GM19463 (cell line): Measurements from ENCODE around the gene EGLN1.
"Not testable (repeated sequence)": the region's sequence is repeated elsewhere in the genome, so short reads cannot be mapped to it uniquely, and the experiment has no call there.

Experiments used
- ATAC-seq: cut with Tn5 transposase; IDR thresholded peaks from one replicate; pipeline ENCODE4 v1.9.1; 2021; ENCODE audit warnings: mild to moderate bottlenecking, moderate library complexity; ENCODE audit not compliant: unreplicated experiment

Gene EGLN1

DNA sequence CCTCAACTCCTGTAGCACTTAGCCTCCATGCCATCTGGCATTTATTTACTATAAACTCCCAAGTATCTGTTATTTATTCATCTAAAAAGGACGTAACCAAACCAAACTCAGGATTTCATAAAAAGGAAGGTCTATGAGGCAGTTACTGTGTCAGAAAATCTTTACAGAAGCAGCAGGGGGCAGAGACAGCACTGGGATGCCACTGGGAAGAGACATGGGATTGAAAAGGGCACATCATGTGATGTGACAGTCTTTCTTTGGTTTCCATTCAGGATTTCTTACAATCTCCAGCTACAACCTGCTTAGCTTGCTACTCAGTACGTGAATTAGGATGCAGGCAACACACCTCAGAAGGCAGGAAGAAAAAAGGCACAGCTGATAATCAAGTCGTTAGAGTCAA, 52.8 kb downstream of the EGLN1 start:
- ATAC-seq, result no peak

- no peak for ATAC-seq
Observed at GRCh38 chr1:231364192-231364591, 57.9 kb downstream of the EGLN1 start.

- ATAC-seq, result no peak
Observed at GRCh38 chr1:231363624-231364023, 58.5 kb downstream of the EGLN1 start.

DNA sequence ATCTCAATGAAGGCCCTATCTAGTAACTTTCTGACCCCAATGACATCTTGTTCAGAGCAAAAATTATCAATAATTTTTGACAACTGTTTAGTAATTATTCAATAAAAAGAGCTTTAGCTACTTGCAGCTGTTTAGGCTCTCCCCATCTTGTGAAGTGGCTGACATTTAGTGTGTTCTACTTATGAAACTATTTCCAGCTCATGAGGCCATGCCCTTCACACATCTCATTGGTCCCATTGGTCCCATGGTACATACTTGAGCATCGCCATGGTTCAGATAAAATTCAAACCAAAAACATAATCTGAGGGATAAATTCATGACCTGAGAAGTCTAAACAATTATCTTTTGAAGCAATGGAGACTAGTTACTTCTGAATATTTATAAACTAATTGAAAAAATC, 59.8 kb downstream of the EGLN1 start:
- ATAC-seq, result no peak

DNA sequence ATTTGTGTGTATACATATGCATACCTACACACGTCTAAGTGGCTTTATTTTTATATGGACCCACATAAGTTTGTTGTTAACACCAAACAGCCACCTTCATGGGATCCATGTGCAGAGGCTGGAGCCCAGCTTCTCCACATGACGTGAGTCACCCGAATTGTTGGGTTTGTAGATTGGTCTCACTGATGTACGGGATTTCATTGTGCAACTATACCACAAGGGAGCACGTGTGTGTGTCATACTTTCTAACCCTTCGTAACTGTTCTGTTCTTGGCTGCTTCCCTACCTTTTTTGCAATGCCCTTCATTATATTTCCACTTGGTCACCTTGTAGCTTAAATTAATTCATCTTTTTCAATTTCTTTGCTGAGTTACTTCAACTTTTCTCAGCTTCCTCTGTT, 63.0 kb downstream of the EGLN1 start:
- ATAC-seq, result no peak

DNA sequence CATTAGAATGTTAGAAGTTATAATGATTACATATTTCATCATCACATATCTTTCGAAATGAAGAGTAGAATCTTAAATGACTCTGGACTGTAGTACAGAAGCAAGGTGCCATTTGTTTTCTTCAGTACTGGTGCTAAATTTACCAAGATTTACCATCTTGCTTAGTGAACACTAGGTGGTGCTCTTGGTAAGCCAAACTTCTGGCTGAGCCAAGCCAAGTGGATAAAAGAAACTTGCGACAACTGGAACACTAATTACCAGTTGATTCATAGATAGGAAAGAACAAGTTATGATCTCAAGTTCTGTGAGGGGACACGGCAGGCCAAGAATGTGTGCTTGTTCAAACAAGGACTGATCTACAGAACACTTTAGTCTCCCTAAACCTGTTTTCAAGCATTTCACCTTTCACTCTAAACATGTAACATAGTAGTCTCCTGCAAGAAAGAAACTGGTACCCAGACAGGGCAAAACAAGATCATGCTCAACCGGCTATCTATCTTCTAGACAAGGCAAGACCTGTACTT, 64.2 kb downstream of the EGLN1 start:
- peak; percentile 77 for ATAC-seq

- ATAC-seq, result no peak
Observed at GRCh38 chr1:231357187-231357772, 64.8 kb downstream of the EGLN1 start.

- no peak for ATAC-seq
Observed at GRCh38 chr1:231355171-231355570, 66.9 kb downstream of the EGLN1 start.

- no peak for ATAC-seq
Observed at GRCh38 chr1:231354330-231355020, 67.6 kb downstream of the EGLN1 start.

DNA sequence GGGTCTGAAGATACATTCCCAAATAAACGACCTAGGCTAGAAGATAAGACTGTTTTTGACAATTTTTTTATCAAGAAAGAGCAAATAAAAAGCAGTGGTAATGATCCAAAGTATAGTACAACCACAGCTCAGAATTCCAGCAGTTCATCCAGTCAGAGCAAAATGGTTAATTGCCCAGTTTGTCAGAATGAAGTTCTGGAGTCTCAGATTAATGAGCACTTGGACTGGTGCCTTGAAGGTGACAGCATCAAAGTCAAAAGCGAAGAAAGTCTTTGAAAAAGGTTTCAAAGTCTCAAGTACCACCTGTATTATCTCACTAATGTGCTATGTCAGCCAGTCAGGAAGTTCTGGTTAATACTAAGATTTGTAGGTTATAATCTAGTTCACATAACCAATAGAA, 69.0 kb downstream of the EGLN1 start:
- no peak for ATAC-seq

DNA sequence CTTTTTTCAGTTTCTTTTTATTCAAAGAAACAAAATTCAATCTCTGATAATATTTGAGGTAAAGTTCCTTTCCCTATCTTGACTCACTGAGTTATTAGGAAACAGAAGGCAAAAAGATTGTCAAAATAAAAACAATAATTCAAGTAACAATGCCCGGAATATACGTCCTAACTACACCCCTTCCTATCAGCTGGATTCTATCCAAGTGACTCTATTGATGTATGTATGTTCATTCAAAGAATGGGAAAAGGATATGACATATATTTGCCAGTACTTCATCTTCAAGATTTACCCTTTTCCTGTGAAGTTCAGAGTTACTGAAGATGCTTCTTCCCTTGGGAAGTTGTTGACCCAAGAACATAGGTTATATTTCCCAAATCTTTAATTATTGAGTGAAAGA, 70.3 kb downstream of the EGLN1 start:
- ATAC-seq, result no peak

DNA sequence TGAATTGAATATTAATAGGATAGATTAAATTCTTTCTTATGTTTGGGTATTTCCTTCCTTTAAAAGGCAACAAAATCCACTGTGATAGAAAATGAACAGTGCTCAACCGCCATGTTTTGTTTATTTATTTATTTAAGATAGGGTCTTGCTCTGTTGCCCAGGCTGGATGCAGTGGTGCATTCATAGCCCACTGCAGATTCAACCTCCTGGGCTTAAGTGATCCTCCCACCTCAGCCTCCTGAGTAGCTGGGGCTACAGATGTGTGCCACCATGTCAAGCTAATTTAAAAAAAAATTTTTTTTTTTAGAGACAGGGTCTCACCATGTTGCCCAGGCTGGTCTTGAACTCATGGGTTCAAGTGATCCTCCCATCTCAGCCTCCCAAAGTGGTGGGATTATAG, 73.2 kb downstream of the EGLN1 start:
- ATAC-seq, result not testable (repeated sequence)

DNA sequence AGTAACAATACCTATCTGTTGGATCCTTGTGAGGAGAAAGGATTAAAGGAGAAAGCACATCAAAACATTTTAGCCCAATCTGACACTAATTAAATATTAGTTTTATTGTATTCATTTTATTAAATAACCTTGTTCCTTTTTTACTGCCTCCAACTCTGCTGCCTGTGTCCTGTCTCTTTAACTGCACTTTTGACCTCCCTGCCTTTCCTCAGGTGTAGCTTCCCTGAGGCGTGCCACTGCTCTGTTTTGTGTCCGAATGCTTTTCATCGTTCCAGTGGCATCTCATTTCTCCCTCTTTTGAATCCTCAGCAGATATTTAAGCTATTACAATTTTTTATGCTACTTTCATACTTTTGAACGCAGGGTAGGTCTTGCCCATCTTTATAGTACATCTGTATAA, 73.6 kb downstream of the EGLN1 start:
- no peak for ATAC-seq

GRCh38 chr1:231347961-231348360, 74.1 kb downstream of the EGLN1 start:
- no peak for ATAC-seq

DNA sequence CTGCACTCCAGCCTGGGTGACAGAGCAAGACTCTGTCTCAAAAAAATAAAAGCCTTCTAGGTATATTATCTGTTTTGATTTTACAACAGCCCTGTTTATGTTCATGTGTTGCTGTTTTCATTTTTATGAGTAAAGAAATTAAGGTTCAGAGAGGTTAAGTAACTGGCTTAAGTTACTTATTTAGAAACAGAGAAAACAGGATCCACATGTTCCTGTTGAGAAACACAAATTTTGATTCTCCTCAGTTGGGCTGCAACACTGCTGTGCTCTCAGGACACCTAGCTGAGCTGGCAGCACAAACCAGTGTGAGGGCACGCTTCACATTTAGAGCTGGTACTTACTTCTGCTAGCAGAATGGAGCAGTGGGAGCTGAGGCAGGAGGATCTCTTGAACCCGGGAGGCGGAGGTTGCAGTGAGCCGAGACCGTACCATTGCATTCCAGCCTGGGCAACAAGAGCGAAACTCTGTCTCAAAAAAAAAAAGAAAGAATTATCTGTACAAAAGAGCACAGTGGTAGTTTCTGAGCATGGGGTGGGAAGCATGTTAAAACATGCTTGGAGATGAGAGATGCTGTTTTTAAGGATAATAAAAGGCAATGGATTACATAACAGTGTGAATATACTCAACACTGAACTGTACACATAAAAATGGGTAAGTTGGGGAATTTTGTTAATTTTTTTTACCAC, 81.6 kb downstream of the EGLN1 start:
- ATAC-seq, result no peak

DNA sequence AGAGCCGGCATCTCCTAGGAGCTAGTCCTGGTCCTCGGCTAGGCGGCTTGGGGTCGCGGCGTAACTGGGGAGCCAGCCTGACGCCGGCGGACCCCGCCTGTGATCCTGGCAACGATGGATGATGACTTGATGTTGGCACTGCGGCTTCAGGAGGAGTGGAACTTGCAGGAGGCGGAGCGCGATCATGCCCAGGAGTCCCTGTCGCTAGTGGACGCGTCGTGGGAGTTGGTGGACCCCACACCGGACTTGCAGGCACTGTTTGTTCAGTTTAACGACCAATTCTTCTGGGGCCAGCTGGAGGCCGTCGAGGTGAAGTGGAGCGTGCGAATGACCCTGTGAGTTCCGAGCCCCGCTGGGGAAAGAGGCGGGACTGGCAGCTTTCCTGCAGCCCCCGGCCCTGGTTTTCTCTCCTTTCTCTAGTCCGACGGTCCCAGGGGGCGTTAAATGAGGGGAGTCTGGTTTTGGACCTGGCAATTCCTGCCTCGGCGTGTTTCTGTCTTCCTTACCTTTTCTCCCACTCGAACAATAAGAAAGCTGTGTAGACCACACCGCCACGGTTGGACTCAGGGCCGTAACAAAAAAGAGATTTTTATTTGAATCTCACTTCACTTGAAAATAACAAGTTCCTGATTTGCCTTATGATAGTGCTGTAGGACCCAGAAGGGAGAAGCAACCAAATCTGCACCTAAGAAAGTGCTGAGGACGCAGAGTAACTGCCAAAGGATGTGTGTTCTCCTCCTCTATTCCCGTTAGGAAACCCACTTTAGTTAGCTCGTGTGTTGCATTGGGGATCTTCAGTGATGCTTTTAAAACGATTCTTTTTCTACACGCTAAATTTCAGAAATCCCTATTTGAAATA, 83.6 kb downstream of the EGLN1 start, which contains the start of gene SPRTN:
Gene SPRTN (plus strand): TSS at position 24 of the 859 bp plus-strand sequence. CDS start 91 bp downstream, at position 115.
- ATAC-seq, result no peak

- ATAC-seq, result peak; percentile 72
Observed at GRCh38 chr1:231337472-231338269, 84.4 kb downstream of the EGLN1 start, which contains the start of gene EXOC8. EXOC8 (minus strand) TSS chr1:231337852; CDS start chr1:231337745, 107 bp downstream.

GRCh38 chr1:231337043-231337471, 85.0 kb downstream of the EGLN1 start:
- no peak for ATAC-seq

DNA sequence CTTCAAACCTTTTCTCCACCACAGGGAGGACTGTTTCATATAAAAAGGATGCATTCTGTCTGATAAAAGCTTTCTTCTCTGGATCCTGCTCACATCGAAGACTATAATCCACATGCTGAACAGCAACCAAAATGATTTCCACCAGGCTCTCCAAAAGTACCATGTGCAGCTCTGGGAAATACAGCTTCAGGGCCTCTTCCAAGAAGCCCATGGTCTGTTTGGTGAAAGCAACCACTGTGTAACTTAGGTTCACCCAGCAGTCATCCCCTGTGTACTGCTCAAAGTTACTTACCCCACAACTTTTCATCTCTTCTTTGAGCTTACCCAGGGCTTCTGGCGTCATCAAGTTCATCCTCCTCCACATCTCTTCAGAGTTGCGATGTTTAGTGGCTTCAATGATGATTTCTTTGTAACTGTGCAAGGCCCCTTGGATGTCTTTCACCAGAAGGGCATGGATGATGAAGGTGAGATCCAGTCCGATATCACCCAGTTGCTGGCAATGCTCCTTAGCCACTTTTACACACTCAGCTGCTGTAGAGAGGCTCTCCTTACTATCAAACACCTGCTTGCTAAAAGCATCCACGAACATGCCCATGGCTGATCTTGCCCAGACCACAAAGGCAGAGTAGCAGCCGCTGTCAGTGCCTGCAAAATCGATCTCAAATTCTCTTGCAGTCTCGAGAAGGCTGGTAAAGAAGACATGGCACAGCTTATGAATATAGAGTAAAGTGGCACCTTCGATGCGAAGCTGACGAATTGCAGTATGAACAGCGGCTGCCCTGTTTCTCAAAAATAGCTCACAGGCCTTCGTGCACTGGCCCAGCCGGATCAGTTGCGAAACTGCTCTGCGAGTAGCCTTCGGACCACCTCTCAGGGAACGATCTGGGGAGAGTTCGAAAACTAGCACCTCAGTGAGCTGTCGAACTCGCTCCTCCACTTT, 86.2 kb downstream of the EGLN1 start:
- no peak for ATAC-seq
